ENCODE data around the gene MTCP1.

Gene MTCP1

DNA sequence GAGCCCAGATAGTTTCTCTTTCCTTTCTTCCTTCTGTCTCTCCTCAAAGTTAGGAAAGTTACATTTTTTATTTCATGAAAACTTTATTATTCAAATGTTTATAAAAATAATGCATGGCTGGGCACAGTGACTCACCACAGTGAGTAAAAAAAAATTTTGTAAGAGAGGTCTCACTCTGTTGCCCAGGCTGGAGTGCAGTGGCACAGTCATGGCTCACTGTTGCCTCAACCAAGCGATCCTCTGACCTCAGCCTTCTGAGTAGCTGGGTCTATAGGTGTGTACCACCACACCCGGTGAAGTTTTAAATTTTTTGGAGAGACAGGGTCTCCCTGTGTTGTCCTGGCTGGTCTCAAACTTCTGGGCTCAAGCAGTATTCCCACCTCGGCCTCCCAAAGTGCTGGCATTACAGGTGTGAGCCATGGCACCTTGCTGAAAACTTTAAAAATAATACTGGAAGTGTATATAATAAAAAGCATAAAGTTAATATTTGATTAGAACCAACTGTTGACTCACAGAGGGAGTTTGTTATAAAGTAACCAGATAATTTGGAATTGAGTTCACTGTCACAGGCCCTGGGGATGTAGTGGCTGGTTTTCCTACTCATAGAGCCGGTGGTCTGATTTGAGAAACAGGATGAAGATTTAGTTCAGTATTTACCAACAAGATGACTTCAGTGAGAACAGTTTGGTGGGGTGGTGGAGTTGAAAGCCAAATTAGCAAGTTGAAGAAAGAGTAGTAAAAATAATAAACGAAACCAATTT lies 18.0 kb downstream of the MTCP1 start:
- DNase-seq: no peak

DNA sequence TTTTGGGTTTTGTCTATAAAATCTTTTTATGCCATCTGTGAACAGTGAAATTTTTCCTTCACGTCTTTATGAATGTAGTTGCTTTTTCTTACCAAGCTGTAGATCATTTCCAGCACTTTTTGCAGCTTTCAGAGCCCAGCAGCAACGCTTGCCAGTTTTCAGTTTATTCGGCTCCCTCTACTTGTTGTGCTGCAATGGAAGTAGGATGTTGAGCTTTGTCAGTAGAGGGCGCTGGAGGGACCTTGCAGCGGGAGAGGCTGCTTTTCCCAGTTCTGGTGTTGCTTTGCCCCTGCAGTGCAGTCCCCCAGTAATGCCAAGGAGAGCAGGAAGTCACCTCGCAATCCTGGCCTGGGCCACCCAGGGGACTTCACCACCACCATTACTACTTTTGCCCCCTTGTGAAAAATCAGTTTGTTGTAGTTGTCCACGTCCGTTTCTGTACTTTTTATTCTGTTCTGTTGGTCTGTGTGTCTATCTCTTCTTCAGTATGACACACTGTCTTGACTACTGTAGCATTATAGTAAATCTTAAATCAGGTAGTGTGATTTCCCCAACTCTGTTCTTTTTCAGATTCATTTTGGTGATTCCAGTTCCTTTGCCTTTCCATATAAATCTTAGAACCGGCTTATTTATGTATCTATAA lies 21.8 kb downstream of the MTCP1 start:
- peak; percentile 43 for DNase-seq

DNA sequence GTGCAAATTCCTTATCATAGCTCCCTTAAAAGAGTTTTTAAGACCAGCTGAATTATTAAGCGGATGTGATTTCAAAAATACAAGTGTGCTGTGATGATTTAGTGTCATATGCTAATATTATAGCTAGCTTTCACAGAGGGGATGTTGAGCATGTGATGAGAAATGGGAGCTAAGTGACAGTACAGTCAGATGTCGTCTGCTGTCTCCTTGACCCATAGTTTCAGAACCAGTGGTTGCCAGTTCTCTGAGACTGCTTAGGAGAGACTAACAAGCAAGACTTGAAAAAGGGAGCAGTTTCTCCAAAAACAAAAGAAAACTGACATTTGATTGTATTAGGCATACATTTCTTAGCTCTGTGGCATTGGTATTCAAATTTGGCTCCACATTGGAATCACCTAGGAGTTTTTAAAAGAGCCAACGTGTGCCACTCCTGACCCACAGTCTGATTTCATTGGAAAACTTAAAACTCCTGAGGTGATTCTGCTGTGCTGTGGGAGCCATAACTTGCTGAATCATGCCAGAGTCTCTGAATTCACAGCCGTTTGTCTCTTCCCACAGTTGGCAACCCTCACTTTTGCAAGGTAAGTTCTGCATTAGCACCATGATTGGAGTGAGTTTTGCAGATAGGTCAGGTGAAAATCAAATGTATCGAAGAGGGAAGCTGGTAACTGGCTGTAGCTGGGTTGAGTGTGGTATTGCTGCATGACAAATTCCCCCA lies 24.0 kb downstream of the MTCP1 start:
- DNase-seq: no peak

DNA sequence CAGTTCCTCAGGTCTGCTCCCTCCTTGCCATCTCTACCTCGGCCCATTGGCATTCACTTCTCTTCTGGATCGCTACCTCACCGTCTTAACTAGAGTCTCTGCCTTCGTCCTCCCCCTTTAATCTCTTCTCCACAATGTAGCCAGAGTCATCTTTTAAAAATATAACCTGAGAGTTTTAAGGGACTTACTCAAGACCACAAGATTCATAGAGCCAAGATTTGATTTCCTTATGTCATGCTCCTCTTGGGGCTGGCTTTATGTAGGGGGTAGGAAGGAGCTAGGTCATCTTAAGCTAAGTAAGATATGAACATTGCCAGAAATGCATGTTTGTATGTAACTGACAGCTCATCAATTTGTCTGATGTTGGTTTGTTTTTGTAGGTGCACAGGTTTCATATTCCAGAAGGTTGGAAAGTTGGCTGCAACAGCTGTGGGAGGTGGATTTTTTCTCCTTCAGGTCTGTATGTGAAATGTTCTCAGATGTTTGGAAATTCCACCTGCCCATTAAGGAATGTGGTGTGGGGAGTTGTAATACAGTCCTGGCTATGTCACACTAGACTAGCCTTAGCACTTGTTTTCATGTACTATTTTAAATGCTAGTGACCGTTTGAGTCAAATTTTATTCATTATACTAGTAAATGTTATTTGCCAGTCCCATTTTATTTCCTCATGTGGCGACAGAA lies 24.7 kb downstream of the MTCP1 start:
- no peak for DNase-seq

- DNase-seq: no peak
These were observed 35.2 kb downstream of the MTCP1 start for GRCh38 chrX:155035688-155036087.

GRCh38 chrX:155031657-155032056 lies 39.3 kb downstream of the MTCP1 start:
- no peak for DNase-seq

- no peak for DNase-seq
These were observed 42.1 kb downstream of the MTCP1 start for GRCh38 chrX:155028877-155029291.

- no peak for DNase-seq
These were observed 42.8 kb downstream of the MTCP1 start for GRCh38 chrX:155028129-155028528.

- DNase-seq: no peak
These were observed 43.3 kb downstream of the MTCP1 start for GRCh38 chrX:155027509-155028066.

DNA sequence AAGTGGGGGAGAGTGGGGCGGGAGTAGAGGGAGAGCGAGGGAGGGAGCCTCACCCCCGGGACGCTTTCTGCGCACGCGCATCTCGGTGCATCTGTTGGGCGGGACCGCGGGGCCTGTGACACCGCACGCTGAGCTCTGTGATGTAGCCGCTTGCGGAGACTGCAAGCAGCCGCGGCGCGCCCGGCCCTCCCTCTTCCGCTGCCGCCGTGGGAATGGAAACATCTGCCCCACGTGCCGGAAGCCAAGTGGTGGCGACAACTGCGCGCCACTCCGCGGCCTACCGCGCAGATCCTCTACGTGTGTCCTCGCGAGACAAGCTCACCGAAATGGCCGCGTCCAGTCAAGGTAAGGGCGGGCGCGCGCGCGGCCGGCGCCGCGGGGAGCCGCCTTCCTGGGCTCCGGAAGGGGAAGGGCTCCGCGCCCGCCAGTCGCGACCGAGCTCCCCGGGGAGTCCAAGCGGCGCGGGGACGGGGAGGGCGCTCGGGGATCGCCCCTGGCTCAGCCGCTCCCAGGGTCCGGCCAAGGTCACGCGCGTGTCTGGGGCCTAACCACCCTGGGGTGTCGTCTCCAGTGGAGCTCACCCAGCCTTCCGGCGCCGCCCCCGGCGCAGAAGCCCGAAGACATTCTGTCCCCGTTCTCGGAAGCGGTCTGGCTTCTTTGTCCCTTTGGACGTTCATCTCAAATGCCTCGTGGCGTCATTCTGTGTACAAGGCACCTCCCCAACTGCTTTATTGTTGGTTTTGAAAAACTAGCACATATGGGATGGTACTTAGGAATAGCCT lies 44.0 kb downstream of the MTCP1 start, which contains the start of gene FUNDC2:
Gene FUNDC2 (plus strand): TSS at position 118 of the 782 bp plus-strand sequence. CDS start 95 bp downstream, at position 213.
- peak; percentile 90 for DNase-seq

- no peak for DNase-seq
These were observed 44.6 kb downstream of the MTCP1 start for GRCh38 chrX:155026420-155026726.

DNA sequence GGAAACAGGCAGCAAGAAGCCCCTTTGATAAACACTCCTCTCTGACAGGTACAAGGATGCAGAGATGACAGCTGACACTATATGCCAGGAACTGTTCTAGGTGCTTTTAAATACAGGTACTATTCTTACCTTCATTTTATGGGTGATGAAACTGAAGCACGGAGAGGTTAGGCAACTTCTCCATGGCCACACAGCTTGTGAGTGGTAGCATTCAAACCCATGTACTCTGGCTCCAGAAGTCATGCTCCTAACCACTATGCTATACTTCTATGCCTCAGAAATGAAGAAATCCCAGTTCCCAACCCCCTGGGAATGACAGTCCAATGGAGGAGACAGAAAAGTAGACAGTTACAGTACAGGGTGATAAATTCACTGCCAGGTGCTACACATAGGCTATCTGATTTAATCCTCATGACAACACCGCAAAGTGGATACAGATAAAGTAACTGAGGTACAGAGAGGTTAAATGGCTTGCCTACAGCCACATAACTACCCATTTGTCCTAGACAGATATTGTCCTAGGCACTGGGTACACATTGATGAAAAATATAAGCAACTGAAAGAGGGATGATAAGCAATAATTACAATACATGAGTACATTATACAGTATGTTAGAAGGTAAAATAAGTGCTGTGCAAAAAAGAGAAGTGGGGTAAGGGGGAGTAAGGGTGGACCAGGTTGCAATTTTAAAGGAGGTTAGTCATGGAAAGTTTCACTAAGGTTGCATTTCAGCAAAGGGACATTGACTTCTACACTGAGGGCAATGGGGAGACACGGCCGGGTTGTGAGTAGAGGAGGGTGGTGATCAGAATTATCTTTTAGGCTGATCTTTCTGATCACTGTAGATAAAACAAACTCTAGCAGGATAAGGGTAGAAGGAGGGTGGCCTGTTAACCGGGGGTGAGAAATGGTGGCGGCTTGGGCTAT lies 46.8 kb downstream of the MTCP1 start:
- no peak for DNase-seq

GRCh38 chrX:155022585-155022984 lies 48.4 kb downstream of the MTCP1 start, which contains the start of gene F8:
TSS of gene F8 (minus strand) at chrX:155022723. CDS start at chrX:155022552, 171 bp downstream.
- DNase-seq: no peak

DNA sequence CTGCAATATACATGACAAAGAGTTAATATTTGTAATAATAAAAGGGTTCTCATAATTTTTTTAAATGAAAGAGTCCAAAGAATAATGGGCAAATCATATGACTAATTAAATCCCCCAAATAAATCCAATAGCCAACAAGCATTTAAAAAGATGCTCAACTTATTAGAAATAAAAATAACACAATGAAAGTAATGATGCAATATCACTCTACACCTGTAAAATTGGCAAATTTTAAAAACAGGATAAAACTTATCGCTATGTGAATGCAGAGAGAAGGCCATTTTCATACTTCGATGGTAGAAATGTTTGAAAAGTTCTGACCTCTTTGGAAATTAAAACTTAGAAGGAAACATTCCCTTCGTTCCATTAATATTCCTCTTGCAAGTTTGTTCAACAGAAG lies 50.3 kb downstream of the MTCP1 start:
- DNase-seq: no peak
